OCI-LY3 (cell line): Measurements from ENCODE around the gene KBTBD8.

Experiments
- EZH2phosphoT487 ChIP-seq: fragments of 200-600 bp; shearing (Covaris generic); IDR thresholded peaks from 2 replicates; pipeline ENCODE4 v1.6.1; 2018; ENCODE audit warnings: antibody characterized with exemption, mixed run types, low read depth
- TF ChIP-seq, protein P1 (sequence below): fragments of 200-600, 300-600 bp; sonication (generic); IDR thresholded peaks from 2 replicates; pipeline ENCODE4 v1.5.1; 2014; ENCODE audit warnings: antibody characterized with exemption, low read length, low read depth

DNA sequence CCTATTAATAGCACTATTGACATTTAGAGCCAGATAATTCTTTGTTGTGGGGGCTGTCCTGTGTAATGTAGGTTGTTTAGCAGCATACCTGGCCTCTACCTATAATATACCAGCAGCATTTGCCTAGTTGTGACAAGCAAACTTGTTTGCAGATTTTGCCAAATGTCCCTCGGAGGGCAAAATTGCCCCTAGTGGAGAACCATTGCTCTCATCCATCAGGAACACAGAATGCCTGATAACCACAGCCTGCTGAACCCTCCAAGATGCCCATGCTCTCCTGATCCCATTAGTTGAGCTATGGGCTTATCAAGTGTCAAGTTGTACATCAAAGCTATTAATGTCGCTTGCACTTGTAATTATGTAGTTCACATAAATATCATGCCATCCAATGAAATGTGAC lies 15.0 kb upstream of the KBTBD8 start:
- TF ChIP-seq, protein P1, sequence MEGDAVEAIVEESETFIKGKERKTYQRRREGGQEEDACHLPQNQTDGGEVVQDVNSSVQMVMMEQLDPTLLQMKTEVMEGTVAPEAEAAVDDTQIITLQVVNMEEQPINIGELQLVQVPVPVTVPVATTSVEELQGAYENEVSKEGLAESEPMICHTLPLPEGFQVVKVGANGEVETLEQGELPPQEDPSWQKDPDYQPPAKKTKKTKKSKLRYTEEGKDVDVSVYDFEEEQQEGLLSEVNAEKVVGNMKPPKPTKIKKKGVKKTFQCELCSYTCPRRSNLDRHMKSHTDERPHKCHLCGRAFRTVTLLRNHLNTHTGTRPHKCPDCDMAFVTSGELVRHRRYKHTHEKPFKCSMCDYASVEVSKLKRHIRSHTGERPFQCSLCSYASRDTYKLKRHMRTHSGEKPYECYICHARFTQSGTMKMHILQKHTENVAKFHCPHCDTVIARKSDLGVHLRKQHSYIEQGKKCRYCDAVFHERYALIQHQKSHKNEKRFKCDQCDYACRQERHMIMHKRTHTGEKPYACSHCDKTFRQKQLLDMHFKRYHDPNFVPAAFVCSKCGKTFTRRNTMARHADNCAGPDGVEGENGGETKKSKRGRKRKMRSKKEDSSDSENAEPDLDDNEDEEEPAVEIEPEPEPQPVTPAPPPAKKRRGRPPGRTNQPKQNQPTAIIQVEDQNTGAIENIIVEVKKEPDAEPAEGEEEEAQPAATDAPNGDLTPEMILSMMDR = no peak
- no peak for TF ChIP-seq EZH2phosphoT487
